HG03521 (cell line): ENCODE data around the gene ZYG11B.
"Not testable (repeated sequence)": the region's sequence is repeated elsewhere in the genome, so short reads cannot be mapped to it uniquely, and the experiment has no call there.

Experiments used
- ATAC-seq: cut with Tn5 transposase; IDR thresholded peaks from one replicate; pipeline ENCODE4 v1.9.1; 2021; ENCODE audit warnings: mild to moderate bottlenecking, moderate library complexity; ENCODE audit not compliant: unreplicated experiment

The ZYG11B gene

GRCh38 chr1:52706941-52707926 is 19.0 kb upstream of the ZYG11B start:
- no peak for ATAC-seq

- ATAC-seq, result no peak
These were observed 18.2 kb upstream of the ZYG11B start for GRCh38 chr1:52707927-52708655.

GRCh38 chr1:52709016-52709415 is 17.2 kb upstream of the ZYG11B start:
- no peak for ATAC-seq

- ATAC-seq, result no peak
These were observed 12.7 kb upstream of the ZYG11B start for GRCh38 chr1:52713590-52713989.

GRCh38 chr1:52715296-52715695 is 11.0 kb upstream of the ZYG11B start:
- ATAC-seq, result not testable (repeated sequence)

- ATAC-seq, result no peak
These were observed 3.0 kb upstream of the ZYG11B start for GRCh38 chr1:52723260-52723659.

- no peak for ATAC-seq
These were observed 369 bp upstream of the ZYG11B start for GRCh38 chr1:52725903-52726264.

GRCh38 chr1:52727114-52727586 is 897 bp downstream of the ZYG11B start:
- no peak for ATAC-seq

GRCh38 chr1:52727956-52728656 is 1.9 kb downstream of the ZYG11B start:
- ATAC-seq, result no peak

GRCh38 chr1:52733368-52733767 is 7.1 kb downstream of the ZYG11B start:
- no peak for ATAC-seq

GRCh38 chr1:52735371-52735770 is 9.1 kb downstream of the ZYG11B start:
- not testable (repeated sequence) for ATAC-seq

- ATAC-seq, result no peak
These were observed 11.9 kb downstream of the ZYG11B start for GRCh38 chr1:52738148-52738547.

- ATAC-seq, result no peak
These were observed 12.6 kb downstream of the ZYG11B start for GRCh38 chr1:52738893-52739292.

- no peak for ATAC-seq
These were observed 13.6 kb downstream of the ZYG11B start for GRCh38 chr1:52739699-52740467.

GRCh38 chr1:52741259-52741658 is 15.0 kb downstream of the ZYG11B start:
- no peak for ATAC-seq

- no peak for ATAC-seq
These were observed 19.9 kb downstream of the ZYG11B start for GRCh38 chr1:52746189-52746588.

GRCh38 chr1:52747450-52747849 is 21.2 kb downstream of the ZYG11B start:
- ATAC-seq, result no peak

- no peak for ATAC-seq
These were observed 21.9 kb downstream of the ZYG11B start for GRCh38 chr1:52748119-52748518.

GRCh38 chr1:52749496-52749895 is 23.2 kb downstream of the ZYG11B start:
- ATAC-seq, result not testable (repeated sequence)

GRCh38 chr1:52750139-52750538 is 23.9 kb downstream of the ZYG11B start:
- not testable (repeated sequence) for ATAC-seq
